SK-N-SH treated with all-trans-retinoic acid at 6 μM for 48 hours (cell line): ENCODE data around the gene RAB31.
A peak's percentile ranks its signal among the peaks of the same experiment; 100 is the strongest.

Experiments
- ATAC-seq: fragments of 200-7000 bp; cut with Tn5 transposase; 3 replicates; pipeline ENCODE4 v1.9.1; 2020; ENCODE audit warnings: mild to moderate bottlenecking, moderate library complexity
- ARNTL ChIP-seq: fragments of 450-650 bp; formaldehyde crosslinking; IDR thresholded peaks from 2 replicates; pipeline ENCODE4 v1.5.0; 2020; ENCODE audit warnings: low read depth, mild to moderate bottlenecking, moderate library complexity, borderline replicate concordance
- BACH2 ChIP-seq: fragments of 250-450 bp; sonication (Bioruptor Pico); IDR thresholded peaks from 2 replicates; pipeline ENCODE4 v1.9.0; 2021; ENCODE audit warnings: mild to moderate bottlenecking, borderline replicate concordance
- CREB5 ChIP-seq: fragments of 250-450 bp; sonication (Bioruptor Pico); IDR thresholded peaks from 2 replicates; pipeline ENCODE4 v1.5.1; 2020; ENCODE audit warnings: low read depth, mild to moderate bottlenecking, moderate library complexity
- CSDC2 ChIP-seq: fragments of 250-450 bp; sonication (Bioruptor Pico); IDR thresholded peaks from 2 replicates; pipeline ENCODE4 v1.5.0; 2020; ENCODE audit warnings: mild to moderate bottlenecking, moderate library complexity
- CSRNP3 ChIP-seq: fragments of 250-450 bp; sonication (Bioruptor Pico); IDR thresholded peaks from 2 replicates; pipeline ENCODE4 v1.5.1; 2021; ENCODE audit warnings: mild to moderate bottlenecking, moderate library complexity
- ESRRG ChIP-seq: fragments of 250-450 bp; sonication (Bioruptor Pico); IDR thresholded peaks from 2 replicates; pipeline ENCODE4 v1.6.1; 2021; ENCODE audit warnings: mild to moderate bottlenecking
- GLIS3 ChIP-seq: fragments of 250-450 bp; sonication (Bioruptor Pico); IDR thresholded peaks from 2 replicates; pipeline ENCODE4 v1.5.0; 2020; ENCODE audit warnings: mild to moderate bottlenecking, moderate library complexity
- ISL1 ChIP-seq: fragments of 250-450 bp; sonication (Bioruptor Pico); IDR thresholded peaks from 2 replicates; pipeline ENCODE4 v2.1.2; 2022; ENCODE audit warnings: mild to moderate bottlenecking, moderate library complexity
- OSR1 ChIP-seq: fragments of 250-450 bp; sonication (Bioruptor Pico); IDR thresholded peaks from 2 replicates; pipeline ENCODE4 v1.8.0; 2022; ENCODE audit warnings: moderate library complexity, mild to moderate bottlenecking, inconsistent platforms
- PATZ1 ChIP-seq: fragments of 250-450 bp; sonication (Bioruptor Pico); IDR thresholded peaks from 2 replicates; pipeline ENCODE4 v1.8.0; 2020; ENCODE audit warnings: mild to moderate bottlenecking, moderate library complexity, borderline replicate concordance
- POU6F1 ChIP-seq: fragments of 250-450 bp; sonication (Bioruptor Pico); IDR thresholded peaks from 2 replicates; pipeline ENCODE4 v1.8.0; 2021; ENCODE audit warnings: low read depth, mild to moderate bottlenecking, moderate library complexity, borderline replicate concordance
- PPARA ChIP-seq: fragments of 250-450 bp; sonication (Bioruptor Pico); IDR thresholded peaks from 2 replicates; pipeline ENCODE4 v1.5.0; 2020; ENCODE audit warnings: mild to moderate bottlenecking, borderline replicate concordance
- RARB ChIP-seq: fragments of 250-450 bp; sonication (Bioruptor Pico); IDR thresholded peaks from 2 replicates; pipeline ENCODE4 v1.8.0; 2021; ENCODE audit warnings: mild to moderate bottlenecking, moderate library complexity
- SNAI2 ChIP-seq: fragments of 250-450 bp; sonication (Bioruptor Pico); IDR thresholded peaks from 2 replicates; pipeline ENCODE4 v1.5.0; 2020; ENCODE audit warnings: mild to moderate bottlenecking, moderate library complexity
- TCF4 ChIP-seq: fragments of 250-450 bp; sonication (Bioruptor Pico); IDR thresholded peaks from 2 replicates; pipeline ENCODE4 v1.8.0; 2021; ENCODE audit warnings: mild to moderate bottlenecking, moderate library complexity, borderline replicate concordance
- TOX ChIP-seq: fragments of 250-450 bp; sonication (Bioruptor Pico); IDR thresholded peaks from 2 replicates; pipeline ENCODE4 v1.8.0; 2021; ENCODE audit warnings: mild to moderate bottlenecking, moderate library complexity, borderline replicate concordance
- TSHZ2 ChIP-seq: fragments of 250-450 bp; sonication (Bioruptor Pico); IDR thresholded peaks from 2 replicates; pipeline ENCODE4 v1.5.0; 2020; ENCODE audit warnings: mild to moderate bottlenecking, moderate library complexity
- ZC3H10 ChIP-seq: fragments of 250-450 bp; sonication (Bioruptor Pico); IDR thresholded peaks from 2 replicates; pipeline ENCODE4 v1.5.1; 2021; ENCODE audit warnings: mild to moderate bottlenecking, moderate library complexity
- ZFP3 ChIP-seq: fragments of 250-450 bp; sonication (Bioruptor Pico); IDR thresholded peaks from 2 replicates; pipeline ENCODE4 v1.5.0; 2020; ENCODE audit warnings: mild to moderate bottlenecking, moderate library complexity
- ZFP30 ChIP-seq: fragments of 450-650 bp; formaldehyde crosslinking; IDR thresholded peaks from 2 replicates; pipeline ENCODE4 v1.5.0; 2022; ENCODE audit warnings: mild to moderate bottlenecking, moderate library complexity
- ZNF565 ChIP-seq: fragments of 450-650 bp; formaldehyde crosslinking; conservative IDR thresholded peaks from 2 replicates; pipeline ENCODE4 v1.5.0; 2020; ENCODE audit warnings: low read depth, mild to moderate bottlenecking, moderate library complexity
- ZNF70 ChIP-seq: fragments of 450-650 bp; formaldehyde crosslinking; IDR thresholded peaks from 2 replicates; pipeline ENCODE4 v1.5.0; 2020; ENCODE audit warnings: mild to moderate bottlenecking, moderate library complexity
- ZNF8 ChIP-seq: fragments of 450-650 bp; formaldehyde crosslinking; IDR thresholded peaks from 2 replicates; pipeline ENCODE4 v1.5.0; 2020; ENCODE audit warnings: mild to moderate bottlenecking, moderate library complexity

RAB31 gene

GRCh38 chr18:9827793-9828505 is 119.8 kb downstream of the RAB31 start:
- peak; percentile 31; the same call in 1 of the 2 replicates for TF ChIP-seq ISL1 (CRISPR knock-in tag)
- TF ChIP-seq CSDC2 (CRISPR knock-in tag): 0 out of 2 replicates have a peak, but pooled peaks have one; percentile 24
- TF ChIP-seq ZFP3 (CRISPR knock-in tag): no peak
- peak; percentile 85 for ATAC-seq

GRCh38 chr18:9828506-9829396 is 120.7 kb downstream of the RAB31 start:
- TF ChIP-seq RARB (CRISPR knock-in tag): no peak
- TF ChIP-seq ISL1 (CRISPR knock-in tag): no peak
- TF ChIP-seq ARNTL: no peak
- no peak for TF ChIP-seq ZNF70 (CRISPR knock-in tag)
- no peak for TF ChIP-seq CSDC2 (CRISPR knock-in tag)
- no peak for TF ChIP-seq TCF4 (CRISPR knock-in tag)
- TF ChIP-seq SNAI2: no peak
- no peak for TF ChIP-seq TOX (CRISPR knock-in tag)
- no peak for TF ChIP-seq GLIS3
- no peak for TF ChIP-seq PATZ1
- no peak for TF ChIP-seq BACH2 (CRISPR knock-in tag)
- TF ChIP-seq POU6F1 (CRISPR knock-in tag): no peak
- TF ChIP-seq ZNF565 (CRISPR knock-in tag): no peak
- no peak for TF ChIP-seq ZFP3 (CRISPR knock-in tag)
- no peak for TF ChIP-seq ZC3H10 (CRISPR knock-in tag)
- TF ChIP-seq TSHZ2 (CRISPR knock-in tag): no peak
- TF ChIP-seq PPARA (CRISPR knock-in tag): no peak
- no peak for TF ChIP-seq ZNF8
- TF ChIP-seq, all 23 proteins: peak for 0
- ATAC-seq: no peak

GRCh38 chr18:9829397-9829712 is 121.3 kb downstream of the RAB31 start:
- ATAC-seq: no peak
- TF ChIP-seq ZFP30 (CRISPR knock-in tag) (no peak), BACH2 (CRISPR knock-in tag) (no peak), OSR1 (CRISPR knock-in tag) (no peak), ZNF565 (CRISPR knock-in tag) (no peak), PPARA (CRISPR knock-in tag) (no peak), ISL1 (CRISPR knock-in tag) (no peak)
- TF ChIP-seq, all 23 proteins: peak for 0

- no peak for TF ChIP-seq ZFP30 (CRISPR knock-in tag)
- TF ChIP-seq ISL1 (CRISPR knock-in tag): no peak
- TF ChIP-seq ZNF8: no peak
- no peak for TF ChIP-seq SNAI2
- TF ChIP-seq CREB5 (CRISPR knock-in tag): no peak
- no peak for TF ChIP-seq TOX (CRISPR knock-in tag)
- TF ChIP-seq PATZ1: no peak
- no peak for TF ChIP-seq ESRRG (CRISPR knock-in tag)
- TF ChIP-seq CSRNP3: no peak
- TF ChIP-seq ZNF70 (CRISPR knock-in tag): no peak
- no peak for ATAC-seq
Observed at GRCh38 chr18:9831036-9831722, 123.1 kb downstream of the RAB31 start.
